ENCODE data around the gene PLCB2.
A peak's percentile ranks its signal among the peaks of the same experiment; 100 is the strongest.

PLCB2 gene

GRCh38 chr15:40266828-40267304 is 40.9 kb downstream of the PLCB2 start:
- DNase-seq: peak; percentile 93

GRCh38 chr15:40265875-40266274 is 41.9 kb downstream of the PLCB2 start:
- DNase-seq: no peak

GRCh38 chr15:40265355-40265754 is 42.4 kb downstream of the PLCB2 start:
- no peak for DNase-seq

GRCh38 chr15:40264321-40265153 is 43.2 kb downstream of the PLCB2 start:
- DNase-seq: no peak

- DNase-seq: peak; percentile 40
Measured at GRCh38 chr15:40263024-40263754, 44.5 kb downstream of the PLCB2 start.

GRCh38 chr15:40259021-40259420 is 48.7 kb downstream of the PLCB2 start:
- DNase-seq: no peak

- no peak for DNase-seq
Measured at GRCh38 chr15:40258544-40258943, 49.2 kb downstream of the PLCB2 start.

GRCh38 chr15:40257656-40258450 is 49.9 kb downstream of the PLCB2 start:
- no peak for DNase-seq

GRCh38 chr15:40256638-40257235 is 51.0 kb downstream of the PLCB2 start:
- DNase-seq: peak; percentile 65

- no peak for DNase-seq
Measured at GRCh38 chr15:40255033-40255432, 52.7 kb downstream of the PLCB2 start.

GRCh38 chr15:40254452-40254851 is 53.3 kb downstream of the PLCB2 start:
- no peak for DNase-seq

- DNase-seq: no peak
Measured at GRCh38 chr15:40253167-40253790, 54.5 kb downstream of the PLCB2 start.

- DNase-seq: no peak
Measured at GRCh38 chr15:40252438-40253166, 55.1 kb downstream of the PLCB2 start.

GRCh38 chr15:40252141-40252437 is 55.6 kb downstream of the PLCB2 start:
- no peak for DNase-seq

GRCh38 chr15:40251486-40252140 is 56.1 kb downstream of the PLCB2 start:
- DNase-seq: no peak

- no peak for DNase-seq
Measured at GRCh38 chr15:40250771-40251483, 56.8 kb downstream of the PLCB2 start.

- DNase-seq: no peak
Measured at GRCh38 chr15:40250304-40250656, 57.5 kb downstream of the PLCB2 start.

- DNase-seq: peak; percentile 29
Measured at GRCh38 chr15:40249477-40250303, 58.0 kb downstream of the PLCB2 start.

GRCh38 chr15:40248006-40248783 is 59.5 kb downstream of the PLCB2 start:
- no peak for DNase-seq

Measured in fibroblast of upper back skin (primary cell).